GM23338 (cell line): ENCODE results near the gene MDM2. TPM values are rescaled to one million over a fixed set of nuclear protein-coding genes. Genes with fewer than 3 reads are reported as not detected.
"Not testable (repeated sequence)": the region's sequence is repeated elsewhere in the genome, so short reads cannot be mapped to it uniquely, and the experiment has no call there.

Experiments used
- ATAC-seq: fragments of 200-7000 bp; cut with Tn5 transposase; 3 replicates; pipeline ENCODE4 v1.9.1; 2020
- DNase-seq: peaks from one replicate; pipeline ENCODE4 v3.0.0-alpha.2; 2015; ENCODE audit warnings: low spot score
- H2AFZ ChIP-seq: fragments of 200-600 bp; sonication (generic); 2 replicates; pipeline ENCODE4 v1.8.0; 2016; ENCODE audit warnings: antibody characterized with exemption, mild to moderate bottlenecking, moderate library complexity
- H3F3A ChIP-seq: fragments of 200-600 bp; sonication (generic); replicated peaks from 2 replicates; pipeline ENCODE4 v1.8.0; 2017; ENCODE audit warnings: antibody characterized with exemption, mixed run types, low read depth
- H3K27ac ChIP-seq: fragments of 200-600 bp; sonication (generic); 2 replicates; pipeline ENCODE4 v1.6.1; 2016; ENCODE audit warnings: low read depth
- H3K27me3 ChIP-seq: fragments of 200-600 bp; sonication (generic); 2 replicates; pipeline ENCODE4 v1.8.0; 2016; ENCODE audit warnings: mild to moderate bottlenecking, mixed run types, moderate library complexity; ENCODE audit not compliant: insufficient read depth
- H3K36me3 ChIP-seq: fragments of 200-600 bp; sonication (generic); 2 replicates; pipeline ENCODE4 v1.8.0; 2016; ENCODE audit warnings: mild to moderate bottlenecking; ENCODE audit not compliant: insufficient read depth
- H3K4me1 ChIP-seq: fragments of 200-600 bp; sonication (generic); 2 replicates; pipeline ENCODE4 v1.8.0; 2016; ENCODE audit warnings: mild to moderate bottlenecking, moderate library complexity; ENCODE audit not compliant: insufficient read depth
- H3K4me2 ChIP-seq: fragments of 200-600 bp; sonication (generic); 2 replicates; pipeline ENCODE4 v1.7.1; 2017; ENCODE audit warnings: mixed run types
- H3K4me3 ChIP-seq: fragments of 200-600 bp; sonication (generic); 2 replicates; pipeline ENCODE4 v1.6.1; 2016; ENCODE audit warnings: mixed run types
- H3K79me2 ChIP-seq: fragments of 200-600 bp; sonication (generic); replicated peaks from 2 replicates; pipeline ENCODE4 v1.8.0; 2017; ENCODE audit warnings: mild to moderate bottlenecking; ENCODE audit not compliant: insufficient read depth
- H3K9me2 ChIP-seq: fragments of 200-600 bp; sonication (generic); 2 replicates; pipeline ENCODE4 v1.8.0; 2017; ENCODE audit not compliant: insufficient read depth
- H4K20me1 ChIP-seq: fragments of 200-600 bp; sonication (generic); replicated peaks from 2 replicates; pipeline ENCODE4 v1.8.0; 2017; ENCODE audit warnings: mild to moderate bottlenecking; ENCODE audit not compliant: insufficient read depth
- H3K27ac Mint-ChIP-seq: 2 replicates; pipeline ENCODE4 v1.8.0; 2020; ENCODE audit warnings: inconsistent platforms, mild to moderate bottlenecking, moderate library complexity, mixed read lengths
- H3K27me3 Mint-ChIP-seq: 3 replicates; pipeline ENCODE4 v1.8.0; 2022; ENCODE audit warnings: low read depth, mild to moderate bottlenecking, moderate library complexity, mixed read lengths, inconsistent platforms; ENCODE audit not compliant: insufficient read depth, poor library complexity
- H3K36me3 Mint-ChIP-seq: 3 replicates; pipeline ENCODE4 v1.8.0; 2021; ENCODE audit warnings: low read depth, mild to moderate bottlenecking, inconsistent platforms, moderate library complexity, mixed read lengths
- H3K4me1 Mint-ChIP-seq: 3 replicates; pipeline ENCODE4 v1.8.0; 2020; ENCODE audit warnings: mild to moderate bottlenecking, inconsistent platforms, mixed read lengths
- H3K4me3 Mint-ChIP-seq: 3 replicates; pipeline ENCODE4 v1.8.0; 2021; ENCODE audit warnings: moderate library complexity, mild to moderate bottlenecking, inconsistent platforms, mixed read lengths
- H3K9me3 Mint-ChIP-seq: 3 replicates; pipeline ENCODE4 v1.8.0; 2020; ENCODE audit warnings: moderate library complexity, mild to moderate bottlenecking, inconsistent platforms, mixed read lengths
- CTCF ChIP-seq, 2 experiments: fragments of 200-600 bp in 1 of 2; sonication (generic) in 1 of 2; conservative IDR thresholded peaks; 2 replicates each; pipeline versions ENCODE4 v1.5.1 to v1.6.1; 2016 to 2017; ENCODE audit warnings: antibody characterized with exemption in 2 of 2, low read depth in 2 of 2, mild to moderate bottlenecking in 2 of 2, moderate library complexity in 1 of 2
- ETS1 ChIP-seq: IDR thresholded peaks from 2 replicates; pipeline ENCODE4 v1.6.1; 2016; ENCODE audit warnings: antibody characterized with exemption
- EZH2phosphoT487 ChIP-seq: fragments of 200-600 bp; sonication (generic); IDR thresholded peaks from one replicate; pipeline ENCODE4 v1.8.1; 2018; ENCODE audit warnings: antibody characterized with exemption; ENCODE audit not compliant: unreplicated experiment
- NANOG ChIP-seq: IDR thresholded peaks from 2 replicates; pipeline ENCODE4 v1.6.1; 2016; ENCODE audit warnings: antibody characterized with exemption, borderline replicate concordance
- REST ChIP-seq: IDR thresholded peaks from one replicate; pipeline ENCODE4 v1.6.1; 2018; ENCODE audit warnings: antibody characterized with exemption; ENCODE audit not compliant: unreplicated experiment
- polyA plus RNA-seq: library from polyadenylated mRNA; unstranded; fragments of >200 nt; fragmentation: Nextera tagmentation; extraction: Ambion mirVana; gene quantifications from 2 replicates; pipeline ENCODE4 v1.2.1, GENCODE V29; 2016
- total RNA-seq: library from RNA; depleted of rRNA; stranded (reverse); fragments of >200 nt; shearing (Covaris generic); gene quantifications from 2 replicates; pipeline ENCODE4 v1.2.3, GENCODE V29; 2014

The MDM2 gene
- total and polyA plus RNA-seq, 2 experiments from 2014 or later = 105 to 136 TPM

GRCh38 chr12:68863886-68864454, 56.0 kb downstream of the MDM2 start:
- not testable (repeated sequence) for H3K79me2 ChIP-seq, H2AFZ ChIP-seq, H3K4me2 ChIP-seq, H3K9me2 ChIP-seq, H3K4me3 ChIP-seq, H3K36me3 Mint-ChIP-seq, H3K27ac Mint-ChIP-seq, H3K9me3 Mint-ChIP-seq, H3K27me3 ChIP-seq, H3K27me3 Mint-ChIP-seq, H3K36me3 ChIP-seq, ATAC-seq, H3K27ac ChIP-seq, H3K4me3 Mint-ChIP-seq, H4K20me1 ChIP-seq, H3F3A ChIP-seq
- H3K4me1 Mint-ChIP-seq = peaks cover 13% of the 10 kb centered on the region
- peak; percentile 65 for DNase-seq
- TF ChIP-seq CTCF (conservative IDR thresholded peaks at IDR 0.05; ENCODE audit: low read depth in 2 of 2) = peak; percentile 59 to 81
- peaks cover 11% of the 10 kb centered on the region; the same call in 1 of the 2 replicates for H3K4me1 ChIP-seq

GRCh38 chr12:68864604-68865003, 56.6 kb downstream of the MDM2 start:
- Histone ChIP-seq H3K4me1 (peaks cover 11% of the 10 kb centered on the region; the same call in 1 of the 2 replicates), H3K4me2 (no peak overlapping the region), H4K20me1 (no peaks in the 10 kb centered on the region), H3F3A (no peaks in the 10 kb centered on the region), H3K27ac (no peak overlapping the region), H3K4me3 (no peak overlapping the region), H3K27me3 (no peaks in the 10 kb centered on the region), H2AFZ (no peak overlapping the region), H3K79me2 (no peaks in the 10 kb centered on the region), H3K9me2 (no peaks in the 10 kb centered on the region), H3K36me3 (no peaks in the 10 kb centered on the region)
- Mint-ChIP-seq H3K4me1 (peaks cover 13% of the 10 kb centered on the region), H3K27me3 (no peaks in the 10 kb centered on the region), H3K27ac (no peak overlapping the region), H3K4me3 (no peak overlapping the region), H3K9me3 (no peaks in the 10 kb centered on the region), H3K36me3 (no peaks in the 10 kb centered on the region)
- no peak for DNase-seq
- no peak for ATAC-seq
- TF ChIP-seq NANOG (no peak), EZH2phosphoT487 (no peak), CTCF (conservative IDR thresholded peaks at IDR 0.05; ENCODE audit: low read depth in 2 of 2) (no peak), REST (no peak), ETS1 (no peak)
